Measurements from ENCODE around the gene OPTC. TPM values are rescaled to one million over a fixed set of nuclear protein-coding genes. Genes with fewer than 3 reads are reported as not detected.

The OPTC gene
- total and polyA plus RNA-seq, 2 of the 13 experiments (the other 11 are each of a cell fraction or from before 2014, with no cell fraction given) = not detected

DNA sequence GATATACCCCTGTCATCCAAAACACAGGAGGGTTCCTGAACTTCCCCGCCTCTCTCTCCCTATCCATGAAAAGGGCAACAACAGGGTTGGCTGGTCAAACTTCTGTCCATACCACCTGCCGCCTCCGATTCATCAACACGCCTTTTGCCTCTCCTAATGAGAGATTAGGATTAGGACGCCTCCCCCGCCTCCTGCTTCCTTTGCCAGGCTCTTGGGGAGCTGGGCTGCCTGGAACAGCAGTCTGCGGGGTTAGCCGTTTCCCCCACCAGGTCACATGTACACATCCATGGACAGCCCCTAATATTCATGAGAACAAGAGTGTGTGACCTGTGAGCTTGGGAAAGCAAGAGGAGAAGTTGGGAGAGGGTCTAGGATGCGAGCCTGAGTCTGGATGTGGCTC, 2.3 kb upstream of the OPTC start:
- intact Hi-C loops (cut with micrococcal nuclease; ENCODE audit: unreplicated experiment) = no loop called here
- TF ChIP-seq, protein P1, sequence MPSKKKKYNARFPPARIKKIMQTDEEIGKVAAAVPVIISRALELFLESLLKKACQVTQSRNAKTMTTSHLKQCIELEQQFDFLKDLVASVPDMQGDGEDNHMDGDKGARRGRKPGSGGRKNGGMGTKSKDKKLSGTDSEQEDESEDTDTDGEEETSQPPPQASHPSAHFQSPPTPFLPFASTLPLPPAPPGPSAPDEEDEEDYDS (CRISPR knock-in tag; IDR thresholded peaks at IDR 0.05) = no peak
- TF ChIP-seq ZNF569 (CRISPR knock-in tag; IDR thresholded peaks at IDR 0.05; ENCODE audit: borderline replicate concordance) (no peak), TARDBP (CRISPR knock-in tag; IDR thresholded peaks at IDR 0.05) (no peak), ZNF326 (CRISPR knock-in tag; IDR thresholded peaks at IDR 0.05; ENCODE audit: borderline replicate concordance) (no peak), ZNF343 (CRISPR knock-in tag; IDR thresholded peaks at IDR 0.05) (no peak), ZNF737 (CRISPR knock-in tag; IDR thresholded peaks at IDR 0.05; ENCODE audit: borderline replicate concordance) (no peak), ZNF292 (CRISPR knock-in tag; IDR thresholded peaks at IDR 0.05; ENCODE audit: borderline replicate concordance, low read depth) (no peak), MAFK (conservative IDR thresholded peaks at IDR 0.05 in 1 of 2, IDR thresholded peaks at IDR 0.05 in 1 of 2; ENCODE audit: low read length in 2 of 2) (no peak), KDM5A (IDR thresholded peaks at IDR 0.05; ENCODE audit: borderline replicate concordance, low read length) (no peak), JUNB (CRISPR knock-in tag; IDR thresholded peaks at IDR 0.05; ENCODE audit: borderline replicate concordance) (no peak), ZNF180 (CRISPR knock-in tag; IDR thresholded peaks at IDR 0.05; ENCODE audit: borderline replicate concordance, low read depth) (no peak)
- TF ChIP-seq, protein P2, sequence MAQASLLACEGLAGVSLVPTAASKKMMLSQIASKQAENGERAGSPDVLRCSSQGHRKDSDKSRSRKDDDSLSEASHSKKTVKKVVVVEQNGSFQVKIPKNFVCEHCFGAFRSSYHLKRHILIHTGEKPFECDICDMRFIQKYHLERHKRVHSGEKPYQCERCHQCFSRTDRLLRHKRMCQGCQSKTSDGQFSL (CRISPR knock-in tag; IDR thresholded peaks at IDR 0.05) = no peak
- TF ChIP-seq, protein P3, sequence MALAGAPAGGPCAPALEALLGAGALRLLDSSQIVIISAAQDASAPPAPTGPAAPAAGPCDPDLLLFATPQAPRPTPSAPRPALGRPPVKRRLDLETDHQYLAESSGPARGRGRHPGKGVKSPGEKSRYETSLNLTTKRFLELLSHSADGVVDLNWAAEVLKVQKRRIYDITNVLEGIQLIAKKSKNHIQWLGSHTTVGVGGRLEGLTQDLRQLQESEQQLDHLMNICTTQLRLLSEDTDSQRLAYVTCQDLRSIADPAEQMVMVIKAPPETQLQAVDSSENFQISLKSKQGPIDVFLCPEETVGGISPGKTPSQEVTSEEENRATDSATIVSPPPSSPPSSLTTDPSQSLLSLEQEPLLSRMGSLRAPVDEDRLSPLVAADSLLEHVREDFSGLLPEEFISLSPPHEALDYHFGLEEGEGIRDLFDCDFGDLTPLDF (CRISPR knock-in tag; IDR thresholded peaks at IDR 0.05) = no peak
- TF ChIP-seq, protein P4, sequence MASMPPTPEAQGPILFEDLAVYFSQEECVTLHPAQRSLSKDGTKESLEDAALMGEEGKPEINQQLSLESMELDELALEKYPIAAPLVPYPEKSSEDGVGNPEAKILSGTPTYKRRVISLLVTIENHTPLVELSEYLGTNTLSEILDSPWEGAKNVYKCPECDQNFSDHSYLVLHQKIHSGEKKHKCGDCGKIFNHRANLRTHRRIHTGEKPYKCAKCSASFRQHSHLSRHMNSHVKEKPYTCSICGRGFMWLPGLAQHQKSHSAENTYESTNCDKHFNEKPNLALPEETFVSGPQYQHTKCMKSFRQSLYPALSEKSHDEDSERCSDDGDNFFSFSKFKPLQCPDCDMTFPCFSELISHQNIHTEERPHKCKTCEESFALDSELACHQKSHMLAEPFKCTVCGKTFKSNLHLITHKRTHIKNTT (CRISPR knock-in tag; IDR thresholded peaks at IDR 0.05) = no peak
- TF ChIP-seq, protein P5, sequence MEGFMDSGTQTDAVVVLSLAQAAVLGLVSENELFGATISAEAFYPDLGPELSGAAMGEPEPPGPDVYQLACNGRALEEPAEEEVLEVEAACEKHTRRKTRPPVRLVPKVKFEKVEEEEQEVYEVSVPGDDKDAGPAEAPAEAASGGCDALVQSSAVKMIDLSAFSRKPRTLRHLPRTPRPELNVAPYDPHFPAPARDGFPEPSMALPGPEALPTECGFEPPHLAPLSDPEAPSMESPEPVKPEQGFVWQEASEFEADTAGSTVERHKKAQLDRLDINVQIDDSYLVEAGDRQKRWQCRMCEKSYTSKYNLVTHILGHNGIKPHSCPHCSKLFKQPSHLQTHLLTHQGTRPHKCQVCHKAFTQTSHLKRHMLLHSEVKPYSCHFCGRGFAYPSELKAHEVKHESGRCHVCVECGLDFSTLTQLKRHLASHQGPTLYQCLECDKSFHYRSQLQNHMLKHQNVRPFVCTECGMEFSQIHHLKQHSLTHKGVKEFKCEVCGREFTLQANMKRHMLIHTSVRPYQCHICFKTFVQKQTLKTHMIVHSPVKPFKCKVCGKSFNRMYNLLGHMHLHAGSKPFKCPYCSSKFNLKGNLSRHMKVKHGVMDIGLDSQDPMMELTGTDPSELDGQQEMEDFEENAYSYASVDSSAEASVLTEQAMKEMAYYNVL (CRISPR knock-in tag; IDR thresholded peaks at IDR 0.05; ENCODE audit: borderline replicate concordance) = no peak
- TF ChIP-seq, protein P6, sequence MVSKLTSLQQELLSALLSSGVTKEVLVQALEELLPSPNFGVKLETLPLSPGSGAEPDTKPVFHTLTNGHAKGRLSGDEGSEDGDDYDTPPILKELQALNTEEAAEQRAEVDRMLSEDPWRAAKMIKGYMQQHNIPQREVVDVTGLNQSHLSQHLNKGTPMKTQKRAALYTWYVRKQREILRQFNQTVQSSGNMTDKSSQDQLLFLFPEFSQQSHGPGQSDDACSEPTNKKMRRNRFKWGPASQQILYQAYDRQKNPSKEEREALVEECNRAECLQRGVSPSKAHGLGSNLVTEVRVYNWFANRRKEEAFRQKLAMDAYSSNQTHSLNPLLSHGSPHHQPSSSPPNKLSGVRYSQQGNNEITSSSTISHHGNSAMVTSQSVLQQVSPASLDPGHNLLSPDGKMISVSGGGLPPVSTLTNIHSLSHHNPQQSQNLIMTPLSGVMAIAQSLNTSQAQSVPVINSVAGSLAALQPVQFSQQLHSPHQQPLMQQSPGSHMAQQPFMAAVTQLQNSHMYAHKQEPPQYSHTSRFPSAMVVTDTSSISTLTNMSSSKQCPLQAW (CRISPR knock-in tag; IDR thresholded peaks at IDR 0.05) = no peak

More for the DNA sequence above, 2.3 kb upstream of the OPTC start:
- H3K4me1 ChIP-seq (ENCODE audit: insufficient read depth, low read length) = no peaks in the 10 kb centered on the region
- no TSS peak for BruUV-seq (replicated peaks)
- in situ Hi-C loops (cut with HindIII; ENCODE audit: extremely low pct_ligation_motif_present, low pct_unique_long_range_greater_than_20kb) = no loop called here
- H2AFZ ChIP-seq (ENCODE audit: low read length) = no peak overlapping the region
- FAIRE-seq (no peak), ATAC-seq (no peak), DNase-seq (ENCODE audit: low spot score) (no peak)
- H3K79me2 ChIP-seq (ENCODE audit: insufficient read depth, low read length) = no peaks in the 10 kb centered on the region
- no peak overlapping the region for H3K27ac ChIP-seq (ENCODE audit: extremely low read length, insufficient read depth, low read length)
- H3K4me3 ChIP-seq (replicated peaks in 1 of 3; ENCODE audit: insufficient read depth in 1 of 3, low read depth in 2 of 3, low read length in 3 of 3) = no peak overlapping the region
- H4K20me1 ChIP-seq (ENCODE audit: insufficient read depth, low read length) = no peaks in the 10 kb centered on the region
- WGBS (ENCODE audit: low lambda C conversion rate) = 28% methylated on average over 9 of the region's 9 CpGs
- H3K36me3 ChIP-seq (replicated peaks in 1 of 2; ENCODE audit: control insufficient read depth in 1 of 2, insufficient read depth in 2 of 2, low read length in 2 of 2) = no peaks in the 10 kb centered on the region
- no peaks in the 10 kb centered on the region for H3K9me3 ChIP-seq (ENCODE audit: low read length)
- H3K4me2 ChIP-seq (ENCODE audit: low read depth, low read length) = no peak overlapping the region
- POLR2A ChIA-PET = no interaction called here
- peaks cover 2 to 39% of the 10 kb centered on the region in 2 experiments; a peak in 3 of 5 replicates for H3K27me3 ChIP-seq (ENCODE audit: control insufficient read depth in 1 of 2, insufficient read depth in 2 of 2, low read length in 2 of 2)
- no peak overlapping the region for H3K9ac ChIP-seq (ENCODE audit: insufficient read depth, low read depth, low read length)
- CTCF ChIA-PET (ENCODE audit: low intra/inter-chr PET ratio, low total read pairs) = no interaction called here

Measured in HepG2 (cell line).